Measurements from ENCODE around the gene ARHGAP21.
"Not testable (repeated sequence)": the region's sequence is repeated elsewhere in the genome, so short reads cannot be mapped to it uniquely, and the experiment has no call there.

The ARHGAP21 gene

GRCh38 chr10:24621035-24621795, 102.5 kb downstream of the ARHGAP21 start:
- not testable (repeated sequence) for DNase-seq

DNA sequence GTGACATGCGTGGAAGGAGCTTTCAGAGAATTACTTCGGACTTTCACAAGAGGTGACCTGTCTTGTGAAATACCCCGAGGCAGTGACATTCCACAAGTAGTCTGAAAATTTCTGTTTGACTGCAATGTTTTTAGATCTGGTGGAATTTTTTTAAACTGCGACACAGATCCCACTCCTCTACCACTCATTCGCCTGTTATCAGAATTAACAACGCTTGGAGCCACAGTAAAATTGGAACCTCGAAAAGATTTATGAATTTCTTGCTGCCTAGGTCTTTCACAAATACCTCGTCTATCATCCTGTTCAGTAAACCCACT, 103.7 kb downstream of the ARHGAP21 start:
- not testable (repeated sequence) for DNase-seq

DNA sequence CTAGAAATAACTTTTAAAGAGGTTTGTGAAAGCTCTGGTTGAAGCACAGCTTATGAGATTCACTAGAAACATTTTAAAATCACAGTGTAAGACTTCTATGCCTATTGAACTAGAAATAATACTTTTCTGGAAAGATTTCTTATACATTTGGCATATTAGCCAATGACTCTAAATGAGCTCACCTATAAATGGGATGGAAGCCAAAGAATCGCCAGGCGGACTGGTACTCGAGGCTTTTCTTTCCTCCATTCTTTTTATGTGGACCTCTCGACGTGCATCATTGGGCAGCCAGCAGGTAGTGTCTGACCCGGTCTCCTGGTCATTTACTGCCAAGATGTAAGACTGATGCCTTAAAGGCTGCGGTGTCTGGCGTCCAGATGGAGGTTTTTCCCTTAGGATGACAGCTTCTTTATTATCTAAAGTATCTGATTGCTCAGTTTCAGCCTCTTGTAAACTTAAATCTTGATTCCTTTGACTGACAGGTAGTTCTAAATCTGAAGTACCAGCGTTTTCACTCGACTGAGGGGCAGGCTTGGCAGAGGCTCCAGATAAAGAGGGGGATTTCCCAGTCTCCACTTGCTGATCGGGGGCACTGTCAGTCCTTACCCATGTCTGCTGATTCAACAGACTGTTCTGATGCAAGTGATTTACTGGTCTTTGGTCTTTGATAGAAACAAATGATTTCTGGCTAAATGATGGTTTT, 104.2 kb downstream of the ARHGAP21 start:
- not testable (repeated sequence) for DNase-seq

DNA sequence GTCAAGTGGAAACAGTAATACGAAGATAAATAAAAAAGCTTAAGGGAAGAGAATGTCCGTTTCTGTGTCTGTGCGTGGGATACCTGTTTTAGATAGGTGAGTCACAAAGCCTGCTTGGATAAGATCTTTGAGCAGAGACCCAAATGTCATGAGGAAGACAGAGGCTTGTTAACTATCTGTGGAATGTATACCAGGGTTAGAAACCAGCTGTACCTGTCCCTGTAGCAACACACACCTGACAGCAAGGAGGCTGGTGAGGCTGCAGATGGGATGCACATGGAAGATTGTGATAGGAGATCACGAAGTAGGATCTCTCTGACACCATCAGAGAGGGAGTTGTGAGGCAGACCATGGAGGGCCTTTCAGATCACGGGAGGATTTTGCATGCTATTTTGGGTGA, 105.3 kb downstream of the ARHGAP21 start:
- DNase-seq: no peak

DNA sequence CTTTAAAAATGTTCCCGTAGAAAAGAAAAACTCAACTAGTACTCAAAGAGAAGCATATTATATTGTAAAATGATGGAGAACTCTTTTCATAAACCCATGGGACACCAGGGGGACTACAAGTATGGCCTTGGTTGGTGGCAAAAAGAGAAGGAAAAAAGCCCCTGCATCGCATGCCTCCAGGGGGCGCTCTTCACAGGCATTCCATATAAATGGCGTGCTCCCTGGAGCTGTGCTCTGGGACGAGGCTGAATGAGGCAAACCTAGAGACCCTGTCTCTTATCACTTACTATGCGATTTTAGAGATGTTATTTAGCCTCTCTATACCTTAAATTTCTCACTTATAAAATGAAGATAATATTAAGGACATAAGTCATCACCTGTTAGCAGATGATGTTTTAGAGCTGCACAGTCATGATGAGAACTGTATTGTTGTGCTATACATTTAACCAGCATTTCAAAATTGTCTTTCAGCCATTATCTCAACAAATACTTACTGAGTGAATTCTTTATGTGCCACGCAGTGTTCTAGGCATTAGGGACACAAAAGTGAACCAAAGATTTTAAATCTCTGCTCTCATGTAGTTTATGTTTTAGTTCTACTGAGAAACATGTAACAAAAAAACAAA, 105.8 kb downstream of the ARHGAP21 start:
- DNase-seq: no peak

DNA sequence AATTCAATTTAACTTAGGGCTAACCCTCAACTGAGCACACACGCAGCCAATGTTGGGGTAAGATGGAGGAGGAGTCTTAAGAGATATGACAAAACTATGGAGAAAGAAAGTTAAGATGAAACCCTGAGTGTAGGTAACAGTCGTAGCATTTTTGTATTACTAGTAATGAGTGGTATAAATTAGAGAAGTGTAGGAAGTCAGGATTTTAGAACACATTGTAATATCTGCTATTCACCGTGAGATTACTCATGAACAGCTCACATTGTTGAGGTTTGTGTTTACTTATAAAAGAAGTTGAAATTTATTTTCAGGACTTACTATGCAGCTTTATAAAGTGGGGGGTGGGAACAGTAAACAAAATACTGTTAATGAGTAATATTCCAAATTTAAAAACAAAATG, 107.2 kb downstream of the ARHGAP21 start:
- DNase-seq: no peak

- no peak for DNase-seq
Observed at GRCh38 chr10:24606021-24606420, 117.7 kb downstream of the ARHGAP21 start.

DNA sequence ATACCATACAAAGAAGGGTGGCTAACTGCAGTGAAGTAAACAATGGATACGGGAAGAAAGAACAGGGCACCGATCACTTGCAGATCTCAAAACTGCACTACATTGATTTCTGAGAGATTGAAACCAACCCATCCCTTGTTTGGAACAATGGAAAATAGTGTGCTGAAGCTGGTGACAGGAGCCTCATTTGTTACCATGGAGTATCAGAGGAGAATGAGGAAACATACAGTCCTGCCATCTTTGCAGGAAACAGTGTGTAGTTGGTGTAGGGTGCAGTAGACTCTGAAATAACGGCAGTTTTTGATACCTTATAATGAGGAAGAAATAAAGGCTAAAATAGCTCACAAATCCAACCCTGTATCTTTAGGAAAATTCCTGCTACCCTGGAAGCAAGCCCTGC, 118.5 kb downstream of the ARHGAP21 start:
- no peak for DNase-seq

GRCh38 chr10:24603333-24603732, 120.4 kb downstream of the ARHGAP21 start:
- DNase-seq: no peak

DNA sequence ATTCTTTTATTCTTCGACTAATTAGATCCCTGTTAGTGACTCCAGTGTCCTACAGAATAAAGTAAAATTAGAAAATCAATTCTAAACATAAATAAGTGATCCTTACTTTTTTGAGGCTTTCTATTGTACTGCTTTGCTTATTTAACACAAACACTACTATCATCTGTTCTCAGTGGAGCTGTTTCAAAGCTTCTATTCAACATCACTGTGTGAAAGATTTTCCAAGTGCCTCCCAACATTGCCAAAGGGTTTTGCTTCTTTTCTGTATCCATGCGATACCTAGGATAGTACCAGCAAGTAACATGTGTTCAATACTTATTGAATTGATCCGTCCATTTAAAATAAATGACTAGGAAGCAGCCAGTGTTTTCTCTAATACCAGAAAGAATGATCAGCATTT, 125.7 kb downstream of the ARHGAP21 start:
- no peak for DNase-seq

DNA sequence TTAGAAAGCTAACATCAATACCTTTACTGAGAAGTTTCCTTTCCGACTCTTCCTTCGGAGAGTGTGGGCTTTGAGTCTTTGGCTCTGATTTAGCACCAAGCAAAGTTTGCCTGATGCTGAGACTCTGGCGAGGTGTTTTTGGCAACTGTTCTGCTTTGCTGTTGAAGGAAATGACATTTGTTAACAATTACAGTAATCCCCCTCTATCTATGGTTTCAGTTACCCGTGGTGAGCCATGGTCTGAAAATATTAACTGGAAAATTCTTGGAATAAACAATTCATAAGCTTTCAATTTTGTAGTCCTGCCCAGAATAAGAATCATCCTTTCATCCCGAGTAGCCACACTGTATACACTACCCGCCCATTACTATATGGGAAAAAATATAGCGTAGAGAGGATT, 126.3 kb downstream of the ARHGAP21 start:
- no peak for DNase-seq

DNA sequence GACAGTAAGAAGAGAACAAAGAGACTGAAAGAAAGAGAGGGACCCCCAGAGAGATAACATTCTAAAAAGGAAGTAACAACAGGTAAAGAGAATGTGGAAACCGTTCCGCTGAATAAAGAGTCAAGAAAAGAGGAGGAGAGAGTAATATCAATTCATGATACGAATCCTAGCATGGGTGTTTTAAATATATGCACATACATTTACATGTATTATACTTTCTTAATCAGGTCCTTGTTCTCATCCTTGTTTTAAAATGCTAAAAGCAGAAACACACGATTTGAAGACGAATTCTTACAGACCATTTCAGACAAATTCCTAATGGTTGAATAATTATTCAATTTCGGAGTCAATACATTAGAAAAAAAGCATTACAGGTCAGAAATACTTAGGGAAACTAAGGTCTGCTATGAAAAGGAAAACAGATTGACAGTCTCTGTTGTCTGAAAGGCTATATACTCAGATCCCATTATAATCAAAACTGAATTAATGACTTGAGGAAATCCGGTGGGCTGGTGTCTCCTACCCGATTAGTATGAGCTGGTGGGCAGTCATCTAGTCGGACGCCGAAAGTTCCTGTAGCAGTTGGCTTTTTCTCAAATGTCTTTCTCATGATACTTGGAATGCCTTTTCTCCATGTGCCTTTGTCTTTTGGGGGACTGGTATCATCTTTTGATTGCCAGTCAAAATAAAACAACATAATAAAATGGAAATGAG, 127.3 kb downstream of the ARHGAP21 start:
- DNase-seq: no peak

GRCh38 chr10:24590697-24591457, 132.8 kb downstream of the ARHGAP21 start:
- no peak for DNase-seq

GRCh38 chr10:24589265-24589664, 134.4 kb downstream of the ARHGAP21 start:
- no peak for DNase-seq

DNA sequence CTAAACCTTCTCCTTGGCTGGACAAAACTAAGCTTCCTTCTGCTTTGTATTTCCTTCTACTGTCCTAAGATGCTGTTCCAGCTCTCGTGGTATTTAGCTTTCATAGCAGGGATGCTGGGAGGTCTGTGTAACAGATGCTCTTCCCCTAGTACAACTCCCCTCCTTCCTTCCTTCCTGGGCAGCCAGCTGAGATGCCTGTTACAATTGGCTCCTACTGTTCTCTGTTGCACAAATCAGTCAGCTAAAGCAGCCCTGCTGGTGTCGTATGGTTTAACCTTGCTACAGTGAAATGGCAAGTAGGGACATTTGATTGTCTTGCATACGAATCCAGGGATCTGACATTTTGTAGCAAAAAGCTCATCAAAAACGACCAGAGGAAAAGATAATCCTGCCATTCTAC, 143.8 kb downstream of the ARHGAP21 start:
- DNase-seq: no peak

DNA sequence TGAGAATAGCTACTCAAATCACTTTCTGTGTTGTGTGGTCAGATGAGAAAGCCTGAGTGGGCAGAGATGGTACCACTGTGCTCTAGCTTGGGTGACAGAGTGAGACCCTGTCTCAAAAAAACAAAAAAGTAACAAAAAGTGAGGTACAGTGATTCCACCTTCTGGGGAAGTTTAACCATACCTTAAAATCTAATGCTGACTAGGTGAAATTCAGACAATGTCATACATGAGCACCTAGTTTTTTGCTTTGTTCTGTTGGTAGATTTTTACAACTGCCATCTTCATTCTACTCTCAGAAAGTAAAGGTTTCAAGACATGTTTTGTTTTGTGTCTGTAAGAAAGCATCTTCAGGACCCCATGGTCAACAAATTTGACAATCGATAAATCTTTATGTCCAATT, 144.2 kb downstream of the ARHGAP21 start:
- DNase-seq: no peak

- no peak for DNase-seq
Observed at GRCh38 chr10:24575481-24576002, 148.1 kb downstream of the ARHGAP21 start.

DNA sequence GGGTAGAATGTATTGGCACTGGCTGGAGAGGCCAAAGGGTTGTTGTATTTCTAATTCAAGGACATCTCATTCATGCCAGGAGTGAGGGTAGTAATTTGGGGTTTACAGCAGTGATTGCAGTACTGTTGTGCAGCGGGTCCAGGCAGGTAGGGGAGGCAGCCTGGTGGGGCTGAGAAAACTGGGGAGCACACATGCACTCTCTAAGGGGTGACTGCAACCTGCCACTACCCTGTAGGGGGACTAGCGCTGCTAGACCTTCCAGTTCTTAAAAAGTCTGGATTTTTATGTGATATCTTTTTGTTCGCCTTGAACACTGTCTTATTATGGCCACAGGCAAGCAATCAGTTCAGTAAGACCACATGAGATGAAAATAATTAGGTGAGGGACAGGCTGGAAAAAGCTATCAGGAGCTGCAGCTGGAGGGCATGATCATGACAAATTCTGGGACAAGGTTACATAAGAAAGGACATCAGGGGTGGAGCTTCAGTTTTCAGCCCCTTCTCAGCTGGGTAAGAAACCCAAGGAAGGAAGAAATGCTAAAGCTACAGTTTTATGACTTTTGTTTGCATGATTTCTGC, 149.0 kb downstream of the ARHGAP21 start:
- no peak for DNase-seq

- DNase-seq: no peak
Observed at GRCh38 chr10:24574161-24574560, 149.5 kb downstream of the ARHGAP21 start.

DNA sequence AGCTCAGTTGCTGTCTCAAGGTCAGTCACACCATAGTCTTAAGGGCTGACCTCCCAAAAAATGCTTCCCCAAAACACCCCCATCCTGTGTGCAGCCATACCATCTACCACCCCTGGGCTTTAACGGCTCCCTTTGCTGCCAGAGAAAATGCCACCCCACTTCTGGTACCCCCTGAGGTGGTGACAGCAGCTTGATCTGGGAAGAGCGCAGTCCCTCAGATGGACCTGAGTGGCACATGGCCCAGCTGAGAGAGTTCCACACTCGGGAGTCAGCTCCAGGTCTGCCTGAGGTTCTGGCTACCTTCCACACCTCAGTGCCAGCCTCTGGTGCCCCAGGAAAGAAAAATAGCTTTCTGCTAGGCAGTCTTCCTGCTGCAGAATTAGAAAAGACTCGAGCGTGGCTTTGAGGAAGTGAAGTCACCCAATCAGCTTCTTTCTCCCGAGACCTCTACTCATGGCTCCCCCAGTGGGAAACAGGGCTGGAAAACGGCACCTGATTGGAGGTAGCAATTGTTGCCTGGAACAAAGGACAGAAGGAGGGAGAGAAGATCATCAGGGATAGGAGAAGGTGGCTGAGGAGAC, 151.7 kb downstream of the ARHGAP21 start:
- DNase-seq: no peak

- DNase-seq: no peak
Observed at GRCh38 chr10:24570658-24571426, 152.8 kb downstream of the ARHGAP21 start.

Data from NCI-H2081 treated with DMSO at 0.1 percent for 48 hours (cell line).